A673 (cell line): ENCODE results near the gene ERG. TPM values are rescaled to one million over a fixed set of nuclear protein-coding genes. Genes with fewer than 3 reads are reported as not detected.

Experiments
- BruUV-seq: library from RNA; stranded (reverse); fragments of 400-500 nt; replicated peaks from 2 replicates; lab custom pipeline; 2021; lab: Mats Ljungman, UMichigan
- CTCF ChIA-PET: fragments of 300-600 bp; sonication (Branson Sonifier 250); formaldehyde crosslinking; loops from one replicate; lab custom pipeline; 2022; ENCODE audit warnings: antibody characterized with exemption; lab: Charles Lee
- POLR2A ChIA-PET: fragments of 300-600 bp; sonication (Branson Sonifier 250); formaldehyde crosslinking; loops from one replicate; lab custom pipeline; 2022; ENCODE audit warnings: antibody characterized with exemption; ENCODE audit not compliant: low non-redundant PET; lab: Charles Lee
- DNase-seq: peaks from one replicate; pipeline ENCODE4 v3.0.0-alpha.2; 2015; ENCODE audit warnings: low spot score
- H3K27ac ChIP-seq: fragments of 200-600 bp; sonication (generic); 2 replicates; pipeline ENCODE4 v1.5.1; 2016; ENCODE audit warnings: mixed run types, low read depth, mild to moderate bottlenecking, mixed read lengths, antibody characterized with exemption, low read length; ENCODE audit not compliant: poor library complexity, severe bottlenecking
- H3K27me3 ChIP-seq: fragments of 200-600 bp; sonication (generic); replicated peaks from 2 replicates; pipeline ENCODE4 v1.6.1; 2017; ENCODE audit warnings: mixed run types, low read depth, mild to moderate bottlenecking, mixed read lengths, antibody characterized with exemption, low read length; ENCODE audit not compliant: insufficient read depth, poor library complexity
- H3K36me3 ChIP-seq: fragments of 200-600 bp; sonication (generic); 2 replicates; pipeline ENCODE4 v1.6.1; 2016; ENCODE audit warnings: mixed run types, mild to moderate bottlenecking, mixed read lengths, antibody characterized with exemption, low read length; ENCODE audit not compliant: insufficient read depth, poor library complexity, severe bottlenecking
- H3K4me1 ChIP-seq: fragments of 200-600 bp; sonication (generic); 2 replicates; pipeline ENCODE4 v1.6.1; 2017; ENCODE audit warnings: mixed run types, mild to moderate bottlenecking, mixed read lengths, antibody characterized with exemption, low read length; ENCODE audit not compliant: insufficient read depth, poor library complexity, severe bottlenecking
- H3K4me3 ChIP-seq: fragments of 200-600 bp; sonication (generic); 2 replicates; pipeline ENCODE4 v1.5.1; 2016; ENCODE audit warnings: low read depth, mixed run types, mild to moderate bottlenecking, mixed read lengths, low read length; ENCODE audit not compliant: poor library complexity, severe bottlenecking
- H3K9me3 ChIP-seq: fragments of 200-600 bp; sonication (generic); 2 replicates; pipeline ENCODE4 v1.6.1; 2016; ENCODE audit warnings: mixed run types, low read depth, mild to moderate bottlenecking, mixed read lengths, antibody characterized with exemption, low read length; ENCODE audit not compliant: poor library complexity, severe bottlenecking
- EZH2 ChIP-seq: fragments of 200-600 bp; sonication (generic); IDR thresholded peaks from 2 replicates; pipeline ENCODE4 v1.6.1; 2017; ENCODE audit warnings: borderline replicate concordance, low read depth, mild to moderate bottlenecking, mixed read lengths, antibody characterized with exemption, low read length; ENCODE audit not compliant: poor library complexity, severe bottlenecking
- intact Hi-C: fragments of 100-400 bp; cut with micrococcal nuclease; formaldehyde crosslinking; loops from one replicate; pipeline ENCODE4 v1.10.0; 2022; ENCODE audit not compliant: unreplicated experiment
- total RNA-seq: library from RNA; stranded (reverse); gene quantifications from 2 replicates; pipeline ENCODE4 v1.2.3, GENCODE V29; 2021
- TF ChIP-seq, protein P1 (sequence below): fragments of 300-800, 200-600 bp; sonication (generic); conservative IDR thresholded peaks from 2 replicates; pipeline ENCODE4 v1.5.1; 2017; ENCODE audit warnings: low read depth, mild to moderate bottlenecking, antibody characterized with exemption, low read length, moderate library complexity, mixed read lengths

ERG gene
- total RNA-seq, 1 experiment from 2014 or later, result not detected

DNA sequence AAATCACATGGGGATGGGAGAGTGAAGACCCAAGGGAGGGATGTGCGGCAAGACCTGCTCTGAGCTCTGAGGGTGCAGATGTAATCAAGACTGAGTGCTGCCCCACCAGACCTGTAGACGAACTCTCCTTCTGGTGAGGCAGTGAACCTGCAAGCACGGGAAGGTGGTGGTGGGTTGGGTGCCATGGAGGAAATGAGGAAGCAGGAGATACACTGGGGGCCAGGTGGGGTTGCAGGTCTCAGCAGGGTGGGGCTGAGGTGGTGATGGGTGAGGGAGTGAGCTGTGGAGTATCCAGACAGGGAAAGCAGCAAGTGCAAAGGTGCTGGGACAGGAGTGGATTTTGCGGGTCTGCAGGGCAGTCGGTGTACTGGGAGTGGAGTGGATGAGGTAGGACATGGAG, 139.2 kb downstream of the ERG start:
- Histone ChIP-seq H3K9me3 (no peaks in the 10 kb centered on the region), H3K4me1 (no peaks in the 10 kb centered on the region), H3K36me3 (no peaks in the 10 kb centered on the region), H3K27me3 (no peaks in the 10 kb centered on the region), H3K4me3 (no peak overlapping the region), H3K27ac (no peak overlapping the region)
- ChIA-PET POLR2A (no interaction called here), CTCF (no interaction called here)
- no TSS peak for BruUV-seq
- intact Hi-C loops, result loop anchor here (5.0 kb wide), 1 partner anchor 778 kb away; no protein-coding TSS in a partner anchor
- DNase-seq, result no peak
- no peak for TF ChIP-seq EZH2
- TF ChIP-seq, protein P1, sequence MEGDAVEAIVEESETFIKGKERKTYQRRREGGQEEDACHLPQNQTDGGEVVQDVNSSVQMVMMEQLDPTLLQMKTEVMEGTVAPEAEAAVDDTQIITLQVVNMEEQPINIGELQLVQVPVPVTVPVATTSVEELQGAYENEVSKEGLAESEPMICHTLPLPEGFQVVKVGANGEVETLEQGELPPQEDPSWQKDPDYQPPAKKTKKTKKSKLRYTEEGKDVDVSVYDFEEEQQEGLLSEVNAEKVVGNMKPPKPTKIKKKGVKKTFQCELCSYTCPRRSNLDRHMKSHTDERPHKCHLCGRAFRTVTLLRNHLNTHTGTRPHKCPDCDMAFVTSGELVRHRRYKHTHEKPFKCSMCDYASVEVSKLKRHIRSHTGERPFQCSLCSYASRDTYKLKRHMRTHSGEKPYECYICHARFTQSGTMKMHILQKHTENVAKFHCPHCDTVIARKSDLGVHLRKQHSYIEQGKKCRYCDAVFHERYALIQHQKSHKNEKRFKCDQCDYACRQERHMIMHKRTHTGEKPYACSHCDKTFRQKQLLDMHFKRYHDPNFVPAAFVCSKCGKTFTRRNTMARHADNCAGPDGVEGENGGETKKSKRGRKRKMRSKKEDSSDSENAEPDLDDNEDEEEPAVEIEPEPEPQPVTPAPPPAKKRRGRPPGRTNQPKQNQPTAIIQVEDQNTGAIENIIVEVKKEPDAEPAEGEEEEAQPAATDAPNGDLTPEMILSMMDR, result no peak

DNA sequence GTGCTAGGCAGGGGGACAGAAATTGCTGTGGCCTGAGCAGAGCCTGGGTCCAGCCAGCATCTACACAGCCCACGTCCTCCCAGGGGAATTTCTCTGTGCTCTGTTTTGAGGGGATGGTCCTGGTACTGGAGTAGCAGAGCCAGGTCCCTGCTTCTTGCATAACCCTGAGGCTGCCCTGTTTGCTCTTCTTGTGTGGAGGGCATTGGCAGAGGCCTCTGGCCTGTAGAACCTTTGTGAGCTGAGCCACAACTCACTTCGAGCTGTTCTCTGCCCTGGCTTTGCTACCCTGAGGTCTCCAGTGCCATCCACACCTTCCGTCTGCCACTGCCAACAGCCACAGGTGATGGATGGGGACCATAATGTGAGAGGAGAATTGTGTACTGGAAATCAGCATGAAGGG, 139.6 kb downstream of the ERG start:
- H3K27ac ChIP-seq, result no peak overlapping the region
- ChIA-PET CTCF (no interaction called here), POLR2A (interaction anchor here (0.7 kb wide), 1 partner anchor 123 kb away, joined by 6 read pairs; no protein-coding TSS in a partner anchor)
- no peaks in the 10 kb centered on the region for H3K9me3 ChIP-seq
- TF ChIP-seq, protein P1, result no peak
- TF ChIP-seq EZH2, result no peak
- H3K27me3 ChIP-seq, result no peaks in the 10 kb centered on the region
- H3K4me3 ChIP-seq, result no peak overlapping the region
- intact Hi-C loops, result loop anchor here (5.0 kb wide), 1 partner anchor 779 kb away; no protein-coding TSS in a partner anchor
- H3K4me1 ChIP-seq, result no peaks in the 10 kb centered on the region
- no peaks in the 10 kb centered on the region for H3K36me3 ChIP-seq
- BruUV-seq, result no TSS peak
- no peak for DNase-seq

DNA sequence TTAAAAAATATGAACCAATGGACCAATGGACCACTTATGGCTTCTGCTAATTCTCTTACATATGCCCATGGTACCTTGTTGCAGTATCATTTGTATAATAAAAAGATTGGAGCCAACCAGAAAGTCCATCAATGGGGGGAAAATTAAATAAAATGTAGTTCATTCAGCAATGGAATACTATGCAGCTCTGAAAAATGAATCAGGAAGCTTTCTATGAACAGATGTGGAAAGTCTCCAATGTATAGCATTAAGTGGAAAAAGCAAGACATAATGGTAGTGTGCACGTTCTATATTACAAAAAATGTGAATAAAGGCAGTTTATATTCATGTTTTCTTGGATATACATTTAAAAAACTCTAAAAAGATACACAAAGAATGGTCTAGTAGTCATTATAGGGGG, 140.2 kb downstream of the ERG start:
- no peak overlapping the region for H3K4me3 ChIP-seq
- no peak overlapping the region for H3K27ac ChIP-seq
- no peak for TF ChIP-seq EZH2
- TF ChIP-seq, protein P1, result no peak
- intact Hi-C loops, result loop anchor here (5.0 kb wide), 1 partner anchor 779 kb away; no protein-coding TSS in a partner anchor
- POLR2A ChIA-PET, result interaction anchor here (0.7 kb wide), 1 partner anchor 123 kb away, joined by 6 read pairs; no protein-coding TSS in a partner anchor
- DNase-seq, result no peak
- no peaks in the 10 kb centered on the region for H3K27me3 ChIP-seq
- no peaks in the 10 kb centered on the region for H3K36me3 ChIP-seq
- CTCF ChIA-PET, result no interaction called here
- BruUV-seq, result no TSS peak
- no peaks in the 10 kb centered on the region for H3K9me3 ChIP-seq
- no peaks in the 10 kb centered on the region for H3K4me1 ChIP-seq
